Activated CD8-positive, alpha-beta memory T cell treated with anti-CD3 and anti-CD28 coated beads, Interleukin-2, amount 50 U/mL, for 48 hours (primary cell): ENCODE results near the gene JTB.

Source experiments
- DNase-seq: peaks from one replicate; pipeline ENCODE4 v3.0.0-alpha.2; 2020

JTB gene

DNA sequence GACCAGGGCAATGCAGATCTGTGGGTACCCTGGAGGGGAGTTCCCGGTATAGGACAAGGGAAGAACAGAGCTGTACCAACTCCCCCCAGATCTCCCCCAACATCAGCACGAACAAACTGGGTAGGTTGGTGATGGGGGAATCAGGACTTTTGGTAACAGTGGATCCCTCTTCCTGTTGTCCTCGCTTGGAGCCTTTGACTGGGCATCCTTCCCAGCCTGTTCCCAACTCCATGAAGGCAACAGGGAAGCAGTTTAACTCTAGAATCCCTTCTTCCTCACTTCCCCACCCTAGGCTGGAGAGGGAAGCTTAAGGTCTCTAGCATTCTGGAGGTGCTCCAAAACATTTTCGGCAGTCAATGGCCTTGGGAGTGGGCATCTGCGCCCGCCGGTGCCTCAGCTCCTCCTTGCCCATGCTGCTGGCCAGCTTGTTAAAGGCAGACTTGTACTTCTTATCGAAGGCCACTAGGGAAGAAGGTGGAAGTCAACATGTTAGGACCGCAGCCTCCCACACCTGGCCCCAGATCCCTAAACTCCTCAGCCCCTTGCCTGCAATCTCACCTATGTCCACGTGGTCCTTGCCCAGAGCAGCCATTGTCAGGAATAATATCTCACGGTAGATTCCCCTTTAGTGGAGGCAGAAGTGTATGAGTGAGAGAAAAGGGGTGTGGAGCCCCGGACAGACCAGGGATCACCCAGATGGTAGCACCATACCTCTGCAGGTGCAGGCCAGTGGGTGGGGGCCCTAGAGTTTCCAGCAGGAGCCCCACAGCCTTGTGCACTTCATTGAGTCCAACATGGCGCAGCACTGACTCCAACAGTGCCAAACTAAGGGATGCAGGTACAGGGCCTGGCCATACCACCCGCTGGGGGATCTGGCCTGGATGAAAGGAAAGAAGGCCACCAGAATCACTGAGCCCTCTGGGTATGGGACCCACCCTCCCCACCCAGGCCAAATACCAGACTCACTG is 47.2 kb downstream of the JTB start:
- no peak for DNase-seq

DNA sequence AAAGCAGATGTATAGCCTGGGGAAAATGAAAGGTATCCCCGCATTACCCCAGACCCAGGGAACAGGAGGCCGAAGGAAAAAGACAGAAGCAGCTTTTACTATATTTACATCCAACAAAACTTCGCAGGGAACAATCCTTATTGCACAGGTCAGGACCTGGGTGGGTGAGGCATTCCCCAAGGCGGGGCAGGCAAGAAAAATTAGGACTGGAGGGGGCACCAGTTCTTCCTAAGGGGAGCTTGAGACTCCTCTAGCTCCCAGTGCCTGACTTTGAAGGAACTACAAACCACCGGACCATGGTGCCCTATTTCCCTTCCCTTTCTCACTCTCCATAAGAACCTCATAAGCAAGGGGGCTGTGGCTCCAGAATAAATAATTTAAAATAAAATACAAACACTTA is 48.0 kb downstream of the JTB start:
- DNase-seq = no peak

DNA sequence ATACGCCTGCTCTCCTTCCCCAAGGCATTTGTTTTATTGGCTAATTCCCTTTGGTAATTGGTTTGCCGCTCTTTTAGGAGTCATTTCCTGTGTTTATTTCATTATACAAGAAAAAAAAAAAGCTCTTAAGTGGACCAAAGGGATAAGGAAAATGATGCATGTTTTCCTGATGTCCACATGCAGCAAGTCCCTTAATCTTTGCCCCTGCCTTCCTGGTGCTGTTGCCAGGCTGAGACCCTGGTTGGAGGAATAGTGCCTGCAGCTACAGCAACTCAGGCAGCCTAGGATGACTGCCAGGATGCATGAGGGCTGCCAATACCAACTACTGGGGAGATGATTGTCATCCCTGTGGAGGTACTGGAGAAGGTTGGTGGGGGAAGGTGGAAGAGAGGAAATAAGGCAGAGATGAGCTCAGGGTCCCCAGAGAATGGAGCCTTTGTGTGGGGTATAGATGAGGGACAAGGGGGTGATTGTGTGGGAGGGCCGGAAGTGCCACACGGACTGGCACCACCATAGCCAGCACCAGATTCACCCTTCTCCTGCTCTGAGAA is 48.6 kb downstream of the JTB start:
- no peak for DNase-seq

DNA sequence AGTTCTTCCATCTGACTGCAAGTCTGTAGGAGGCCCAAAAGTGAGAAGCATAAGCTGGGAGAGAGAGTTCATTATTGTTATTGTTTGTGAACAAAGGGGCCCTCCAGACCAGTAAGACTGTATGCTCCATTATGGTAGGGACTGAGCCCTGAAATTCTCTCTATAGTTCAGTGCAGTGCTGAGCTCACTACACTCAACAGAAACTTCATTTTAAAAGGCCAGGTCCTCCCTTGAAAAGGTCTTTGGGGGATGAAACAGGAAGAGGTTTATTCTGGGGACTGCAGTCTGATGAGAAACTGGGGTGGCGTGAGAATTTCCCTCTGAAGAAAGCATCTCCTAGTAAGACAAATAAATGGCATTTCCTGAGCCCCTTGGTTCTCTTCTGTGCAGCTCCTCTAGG is 49.2 kb downstream of the JTB start:
- no peak for DNase-seq

DNA sequence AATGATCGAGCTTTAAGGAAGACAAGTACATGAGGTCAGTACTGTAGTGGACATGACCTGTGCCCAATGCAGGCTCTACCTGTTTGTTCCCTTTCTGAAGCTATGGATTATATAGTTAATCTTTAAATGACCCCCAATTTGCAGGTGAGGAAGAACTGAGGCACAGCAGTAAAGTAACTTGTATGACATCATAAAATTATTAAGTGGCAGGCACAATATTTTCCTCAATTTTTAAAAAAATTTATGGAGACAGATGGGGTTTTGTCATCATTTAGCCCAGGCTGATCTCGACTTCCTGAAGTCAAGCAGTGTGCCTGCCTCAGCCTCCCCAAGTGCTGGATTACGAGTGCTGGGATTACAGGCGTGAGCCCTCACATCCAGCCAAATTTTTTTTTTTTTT is 51.1 kb downstream of the JTB start:
- no peak for DNase-seq
